GM12874 (cell line): ENCODE measurements around the gene MYO5B.

Source experiments
- CTCF ChIP-seq: IDR thresholded peaks from 2 replicates; pipeline ENCODE4 v1.5.1; 2011; ENCODE audit warnings: low read depth, mild to moderate bottlenecking, control low read depth, low read length, moderate library complexity; ENCODE audit not compliant: insufficient read depth

The MYO5B gene

GRCh38 chr18:49953391-49953790, 241.6 kb downstream of the MYO5B start:
- no peak for TF ChIP-seq CTCF

- TF ChIP-seq CTCF = no peak
Observed at GRCh38 chr18:49949951-49950395, 245.0 kb downstream of the MYO5B start.

- TF ChIP-seq CTCF = no peak
Observed at GRCh38 chr18:49948975-49949374, 246.0 kb downstream of the MYO5B start.

GRCh38 chr18:49944663-49945062, 250.3 kb downstream of the MYO5B start:
- 0 out of 2 replicates have a peak, but pooled peaks have one; percentile 4 for TF ChIP-seq CTCF

- no peak for TF ChIP-seq CTCF
Observed at GRCh38 chr18:49936821-49937220, 258.1 kb downstream of the MYO5B start.

GRCh38 chr18:49935215-49935614, 259.7 kb downstream of the MYO5B start:
- TF ChIP-seq CTCF = no peak

- no peak for TF ChIP-seq CTCF
Observed at GRCh38 chr18:49934457-49934856, 260.5 kb downstream of the MYO5B start.
